ENCODE measurements around the gene LRCH3.

Gene LRCH3

DNA sequence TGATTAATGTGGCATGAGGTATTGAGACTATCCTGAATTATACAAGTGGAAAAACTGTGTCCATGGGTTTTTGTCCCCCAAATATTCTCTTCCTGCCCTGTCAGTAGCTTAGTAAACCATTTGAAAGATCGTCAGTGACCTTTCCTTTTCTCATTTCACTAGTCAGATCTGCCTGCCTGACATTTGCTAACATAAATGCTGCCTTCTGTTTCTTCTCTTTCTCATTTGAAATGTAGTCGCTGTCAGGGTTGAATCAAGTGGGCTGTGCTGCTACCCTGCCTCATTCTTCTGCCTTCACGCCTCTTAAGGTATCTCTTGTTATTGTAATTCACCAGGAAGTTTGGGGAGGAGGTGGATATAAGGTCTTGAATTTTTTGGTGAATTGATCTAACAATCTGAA is 67.5 kb downstream of the LRCH3 start:
- Histone ChIP-seq H3K4me3 (replicated peaks; ENCODE audit: insufficient read depth, low read length) (no peak overlapping the region), H3K27ac (replicated peaks) (no peak overlapping the region), H3K27me3 (ENCODE audit: insufficient read depth, poor library complexity, severe bottlenecking) (no peaks in the 10 kb centered on the region)
- DNase-seq (ENCODE audit: low read depth in 1 of 2, low spot score in 1 of 2), result no peak
- no peak for TF ChIP-seq SPI1 (IDR thresholded peaks at IDR 0.05; ENCODE audit: borderline replicate concordance, low read depth)
- TF ChIP-seq, protein P1, sequence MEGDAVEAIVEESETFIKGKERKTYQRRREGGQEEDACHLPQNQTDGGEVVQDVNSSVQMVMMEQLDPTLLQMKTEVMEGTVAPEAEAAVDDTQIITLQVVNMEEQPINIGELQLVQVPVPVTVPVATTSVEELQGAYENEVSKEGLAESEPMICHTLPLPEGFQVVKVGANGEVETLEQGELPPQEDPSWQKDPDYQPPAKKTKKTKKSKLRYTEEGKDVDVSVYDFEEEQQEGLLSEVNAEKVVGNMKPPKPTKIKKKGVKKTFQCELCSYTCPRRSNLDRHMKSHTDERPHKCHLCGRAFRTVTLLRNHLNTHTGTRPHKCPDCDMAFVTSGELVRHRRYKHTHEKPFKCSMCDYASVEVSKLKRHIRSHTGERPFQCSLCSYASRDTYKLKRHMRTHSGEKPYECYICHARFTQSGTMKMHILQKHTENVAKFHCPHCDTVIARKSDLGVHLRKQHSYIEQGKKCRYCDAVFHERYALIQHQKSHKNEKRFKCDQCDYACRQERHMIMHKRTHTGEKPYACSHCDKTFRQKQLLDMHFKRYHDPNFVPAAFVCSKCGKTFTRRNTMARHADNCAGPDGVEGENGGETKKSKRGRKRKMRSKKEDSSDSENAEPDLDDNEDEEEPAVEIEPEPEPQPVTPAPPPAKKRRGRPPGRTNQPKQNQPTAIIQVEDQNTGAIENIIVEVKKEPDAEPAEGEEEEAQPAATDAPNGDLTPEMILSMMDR (IDR thresholded peaks at IDR 0.05; ENCODE audit: insufficient read depth, low read length), result no peak
- TF ChIP-seq POLR2AphosphoS5 (IDR thresholded peaks at IDR 0.05; ENCODE audit: low read depth), result no peak
- TF ChIP-seq GABPA (IDR thresholded peaks at IDR 0.05; ENCODE audit: low read depth), result no peak
- TF ChIP-seq, protein P2, sequence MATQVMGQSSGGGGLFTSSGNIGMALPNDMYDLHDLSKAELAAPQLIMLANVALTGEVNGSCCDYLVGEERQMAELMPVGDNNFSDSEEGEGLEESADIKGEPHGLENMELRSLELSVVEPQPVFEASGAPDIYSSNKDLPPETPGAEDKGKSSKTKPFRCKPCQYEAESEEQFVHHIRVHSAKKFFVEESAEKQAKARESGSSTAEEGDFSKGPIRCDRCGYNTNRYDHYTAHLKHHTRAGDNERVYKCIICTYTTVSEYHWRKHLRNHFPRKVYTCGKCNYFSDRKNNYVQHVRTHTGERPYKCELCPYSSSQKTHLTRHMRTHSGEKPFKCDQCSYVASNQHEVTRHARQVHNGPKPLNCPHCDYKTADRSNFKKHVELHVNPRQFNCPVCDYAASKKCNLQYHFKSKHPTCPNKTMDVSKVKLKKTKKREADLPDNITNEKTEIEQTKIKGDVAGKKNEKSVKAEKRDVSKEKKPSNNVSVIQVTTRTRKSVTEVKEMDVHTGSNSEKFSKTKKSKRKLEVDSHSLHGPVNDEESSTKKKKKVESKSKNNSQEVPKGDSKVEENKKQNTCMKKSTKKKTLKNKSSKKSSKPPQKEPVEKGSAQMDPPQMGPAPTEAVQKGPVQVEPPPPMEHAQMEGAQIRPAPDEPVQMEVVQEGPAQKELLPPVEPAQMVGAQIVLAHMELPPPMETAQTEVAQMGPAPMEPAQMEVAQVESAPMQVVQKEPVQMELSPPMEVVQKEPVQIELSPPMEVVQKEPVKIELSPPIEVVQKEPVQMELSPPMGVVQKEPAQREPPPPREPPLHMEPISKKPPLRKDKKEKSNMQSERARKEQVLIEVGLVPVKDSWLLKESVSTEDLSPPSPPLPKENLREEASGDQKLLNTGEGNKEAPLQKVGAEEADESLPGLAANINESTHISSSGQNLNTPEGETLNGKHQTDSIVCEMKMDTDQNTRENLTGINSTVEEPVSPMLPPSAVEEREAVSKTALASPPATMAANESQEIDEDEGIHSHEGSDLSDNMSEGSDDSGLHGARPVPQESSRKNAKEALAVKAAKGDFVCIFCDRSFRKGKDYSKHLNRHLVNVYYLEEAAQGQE (IDR thresholded peaks at IDR 0.05; ENCODE audit: insufficient replicate concordance, low read depth), result no peak

DNA sequence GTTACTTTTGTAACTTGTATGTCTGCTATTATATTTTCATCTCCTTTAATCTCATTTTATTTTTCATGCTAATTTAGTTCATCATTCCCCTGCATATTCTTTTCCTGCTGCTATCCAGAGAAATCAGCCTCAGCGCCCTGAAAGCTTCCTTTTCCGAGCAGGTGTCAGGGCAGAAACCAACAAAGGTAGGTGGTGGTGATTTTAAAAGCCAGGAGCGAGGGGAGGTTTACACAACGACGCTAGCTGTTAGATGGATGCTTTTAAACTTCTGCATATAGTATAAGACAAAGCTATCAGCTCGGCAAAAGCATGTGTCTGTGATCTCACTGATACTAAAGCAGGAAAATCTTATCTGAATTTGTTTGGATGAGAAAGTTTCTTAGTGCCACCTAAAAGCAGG is 75.0 kb downstream of the LRCH3 start:
- DNase-seq (ENCODE audit: low read depth in 1 of 2, low spot score in 1 of 2), result no peak
- H3K27ac ChIP-seq (replicated peaks), result no peak overlapping the region
- TF ChIP-seq, protein P2 (IDR thresholded peaks at IDR 0.05; ENCODE audit: insufficient replicate concordance, low read depth), result no peak
- TF ChIP-seq GABPA (IDR thresholded peaks at IDR 0.05; ENCODE audit: low read depth), result no peak
- TF ChIP-seq POLR2AphosphoS5 (IDR thresholded peaks at IDR 0.05; ENCODE audit: low read depth), result no peak
- TF ChIP-seq, protein P1 (IDR thresholded peaks at IDR 0.05; ENCODE audit: insufficient read depth, low read length), result no peak
- TF ChIP-seq SPI1 (IDR thresholded peaks at IDR 0.05; ENCODE audit: borderline replicate concordance, low read depth), result no peak

DNA sequence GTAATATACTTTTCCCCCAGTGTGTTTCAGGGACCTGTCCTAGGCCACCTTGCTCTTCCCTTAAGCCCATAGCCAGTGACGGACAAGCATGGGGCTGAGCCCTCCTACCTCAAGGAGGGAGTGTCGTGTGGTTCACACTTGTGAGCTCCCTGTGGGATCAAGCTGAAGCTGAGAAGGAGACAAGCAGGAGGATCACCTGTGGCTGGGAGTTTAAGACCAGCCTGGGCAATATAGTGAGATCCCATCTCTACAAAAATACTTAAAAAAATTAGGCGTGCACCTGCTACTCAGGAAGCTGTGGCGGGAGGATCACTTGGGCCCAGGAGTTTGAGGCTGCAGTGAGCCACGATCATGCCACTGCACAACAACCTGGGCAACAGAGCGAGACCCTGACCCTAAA is 82.3 kb downstream of the LRCH3 start:
- DNase-seq (ENCODE audit: low read depth in 1 of 2, low spot score in 1 of 2), result no peak
- Histone ChIP-seq H3K27ac (replicated peaks) (no peak overlapping the region), H3K4me3 (replicated peaks; ENCODE audit: insufficient read depth, low read length) (no peak overlapping the region), H3K27me3 (ENCODE audit: insufficient read depth, poor library complexity, severe bottlenecking) (no peaks in the 10 kb centered on the region)
- TF ChIP-seq, protein P1 (IDR thresholded peaks at IDR 0.05; ENCODE audit: insufficient read depth, low read length), result no peak
- TF ChIP-seq, protein P2 (IDR thresholded peaks at IDR 0.05; ENCODE audit: insufficient replicate concordance, low read depth), result no peak
- TF ChIP-seq POLR2AphosphoS5 (IDR thresholded peaks at IDR 0.05; ENCODE audit: low read depth) (no peak), SPI1 (IDR thresholded peaks at IDR 0.05; ENCODE audit: borderline replicate concordance, low read depth) (no peak), GABPA (IDR thresholded peaks at IDR 0.05; ENCODE audit: low read depth) (no peak)

More for the DNA sequence above, 75.0 kb downstream of the LRCH3 start:
- H3K4me3 ChIP-seq (replicated peaks; ENCODE audit: insufficient read depth, low read length), result no peak overlapping the region
- H3K27me3 ChIP-seq (ENCODE audit: insufficient read depth, poor library complexity, severe bottlenecking), result no peaks in the 10 kb centered on the region

Measured in HL-60 (cell line).